HEK293T (cell line): Measurements from ENCODE around the gene MOV10L1.

Experiments
- CTBP1 ChIP-seq: fragments of 450-650 bp; IDR thresholded peaks from 2 replicates; pipeline ENCODE4 v1.6.1; 2016; ENCODE audit warnings: borderline replicate concordance
- FOXK2 ChIP-seq: fragments of 450-650 bp; IDR thresholded peaks from 2 replicates; pipeline ENCODE4 v1.6.1; 2016; ENCODE audit warnings: mild to moderate bottlenecking
- HDGF ChIP-seq: fragments of 450-650 bp; IDR thresholded peaks from 2 replicates; pipeline ENCODE4 v1.6.1; 2017; ENCODE audit warnings: antibody characterized with exemption, borderline replicate concordance
- L3MBTL2 ChIP-seq: fragments of 450-650 bp; conservative IDR thresholded peaks from 2 replicates; pipeline ENCODE4 v1.6.1; 2016; ENCODE audit warnings: mild to moderate bottlenecking
- LEF1 ChIP-seq: fragments of 450-650 bp; IDR thresholded peaks from 2 replicates; pipeline ENCODE4 v1.6.1; 2017; ENCODE audit warnings: mild to moderate bottlenecking, borderline replicate concordance
- NFRKB ChIP-seq: fragments of 450-650 bp; IDR thresholded peaks from 2 replicates; pipeline ENCODE4 v1.6.1; 2016; ENCODE audit warnings: mild to moderate bottlenecking, moderate library complexity
- SP1 ChIP-seq: fragments of 450-650 bp; IDR thresholded peaks from 2 replicates; pipeline ENCODE4 v1.6.1; 2017
- SUZ12 ChIP-seq: fragments of 450-650 bp; IDR thresholded peaks from 2 replicates; pipeline ENCODE4 v1.6.1; 2016; ENCODE audit warnings: mild to moderate bottlenecking
- ZNF384 ChIP-seq: fragments of 450-650 bp; IDR thresholded peaks from 2 replicates; pipeline ENCODE4 v1.6.1; 2016

- TF ChIP-seq ZNF384 = no peak
- TF ChIP-seq SP1 = no peak
- no peak for TF ChIP-seq L3MBTL2
- TF ChIP-seq HDGF = no peak
- no peak for TF ChIP-seq NFRKB
- no peak for TF ChIP-seq FOXK2
- no peak for TF ChIP-seq LEF1
- no peak for TF ChIP-seq SUZ12
- no peak for TF ChIP-seq CTBP1
Measured at GRCh38 chr22:50197856-50198623, 108.2 kb downstream of the MOV10L1 start.
